NCI-H1105 (cell line): ENCODE data around the gene SEPTIN5.

Experiments used
- DNase-seq: peaks from one replicate; lab custom pipeline; 2025; lab: John Stamatoyannopoulos, UW

SEPTIN5 gene

GRCh38 chr22:19760951-19761724 is 46.8 kb downstream of the SEPTIN5 start:
- DNase-seq, result no peak

DNA sequence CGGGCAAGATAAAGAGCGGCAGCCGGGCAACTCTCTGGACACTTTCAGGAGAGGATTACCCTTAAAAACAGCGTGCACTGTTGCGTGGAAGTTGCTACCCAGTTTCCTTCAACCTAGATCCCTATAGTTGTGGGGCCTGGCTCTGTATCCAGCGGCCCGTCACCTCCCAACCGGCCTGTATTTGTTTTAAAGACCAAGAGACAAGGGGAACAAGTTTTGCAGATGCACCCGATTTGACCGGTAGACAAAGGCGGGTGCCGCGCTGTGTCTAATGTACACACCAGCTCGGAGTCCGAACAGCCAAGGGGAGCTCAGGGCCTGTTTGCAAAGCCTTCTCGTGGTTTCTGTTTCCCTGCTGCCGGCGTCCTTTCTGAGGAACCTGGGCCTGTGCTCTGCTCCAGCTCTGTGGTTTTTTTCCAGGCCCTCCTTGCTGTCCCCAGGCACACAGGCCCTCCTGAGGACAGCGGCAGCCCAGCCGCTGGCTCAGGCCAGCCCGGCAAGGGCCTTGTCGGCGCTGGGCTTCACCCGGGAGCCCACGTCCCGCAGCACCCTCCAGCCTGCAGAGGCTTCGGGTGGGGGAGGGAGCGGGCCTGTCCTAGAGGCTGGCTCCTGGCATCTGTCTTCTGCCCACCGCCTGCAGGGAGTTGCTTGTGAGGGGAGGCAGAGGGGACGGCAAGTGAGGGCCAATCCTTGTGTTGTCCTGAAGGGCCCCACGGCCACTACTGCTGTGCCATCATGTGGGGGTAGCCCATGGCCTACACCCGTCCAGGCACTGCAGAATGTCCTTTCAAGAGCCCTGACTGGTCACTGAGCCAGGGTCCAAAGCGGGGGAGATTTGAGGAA is 47.6 kb downstream of the SEPTIN5 start:
- DNase-seq, result no peak

DNA sequence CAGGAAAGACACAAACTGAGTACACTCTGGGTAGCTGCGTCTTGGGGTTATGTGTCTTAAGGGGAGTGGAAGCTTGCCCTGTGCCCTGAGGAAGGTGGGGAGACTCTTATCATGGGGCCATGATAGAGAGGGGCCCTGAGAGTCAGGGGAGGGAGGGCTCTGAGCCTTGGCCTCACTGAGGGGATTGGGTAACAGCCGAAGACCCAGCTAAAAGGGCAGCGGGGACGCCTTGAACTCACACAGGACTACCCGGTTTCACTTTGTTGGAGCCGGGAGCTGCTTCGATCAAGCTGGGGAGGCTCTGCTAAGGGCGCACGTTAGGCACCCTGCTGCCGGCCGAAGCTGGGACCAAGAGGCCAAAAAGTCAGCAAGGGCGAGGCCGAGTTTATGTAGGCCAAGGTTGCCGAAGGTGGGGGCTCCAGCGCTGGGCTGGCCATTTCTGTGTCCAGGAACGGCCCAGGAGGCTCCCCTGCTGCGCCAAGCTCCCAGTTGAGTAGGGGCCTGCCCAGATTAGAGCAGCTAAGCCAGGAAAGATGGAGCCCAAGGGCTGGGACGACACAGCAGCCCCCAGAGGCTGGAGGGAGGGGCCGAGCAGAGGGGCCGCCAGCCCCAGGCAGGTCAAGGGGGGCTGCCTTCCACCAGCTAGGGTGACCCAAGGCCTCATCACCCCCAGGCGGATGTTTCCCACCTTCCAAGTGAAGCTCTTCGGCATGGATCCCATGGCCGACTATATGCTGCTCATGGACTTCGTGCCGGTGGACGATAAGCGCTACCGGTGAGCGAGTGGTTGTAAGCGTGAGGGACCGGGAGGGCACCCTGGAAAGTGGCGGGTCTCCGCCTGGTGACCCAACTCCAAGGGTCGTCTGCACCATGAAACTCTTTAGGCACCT is 48.5 kb downstream of the SEPTIN5 start:
- DNase-seq, result no peak

DNA sequence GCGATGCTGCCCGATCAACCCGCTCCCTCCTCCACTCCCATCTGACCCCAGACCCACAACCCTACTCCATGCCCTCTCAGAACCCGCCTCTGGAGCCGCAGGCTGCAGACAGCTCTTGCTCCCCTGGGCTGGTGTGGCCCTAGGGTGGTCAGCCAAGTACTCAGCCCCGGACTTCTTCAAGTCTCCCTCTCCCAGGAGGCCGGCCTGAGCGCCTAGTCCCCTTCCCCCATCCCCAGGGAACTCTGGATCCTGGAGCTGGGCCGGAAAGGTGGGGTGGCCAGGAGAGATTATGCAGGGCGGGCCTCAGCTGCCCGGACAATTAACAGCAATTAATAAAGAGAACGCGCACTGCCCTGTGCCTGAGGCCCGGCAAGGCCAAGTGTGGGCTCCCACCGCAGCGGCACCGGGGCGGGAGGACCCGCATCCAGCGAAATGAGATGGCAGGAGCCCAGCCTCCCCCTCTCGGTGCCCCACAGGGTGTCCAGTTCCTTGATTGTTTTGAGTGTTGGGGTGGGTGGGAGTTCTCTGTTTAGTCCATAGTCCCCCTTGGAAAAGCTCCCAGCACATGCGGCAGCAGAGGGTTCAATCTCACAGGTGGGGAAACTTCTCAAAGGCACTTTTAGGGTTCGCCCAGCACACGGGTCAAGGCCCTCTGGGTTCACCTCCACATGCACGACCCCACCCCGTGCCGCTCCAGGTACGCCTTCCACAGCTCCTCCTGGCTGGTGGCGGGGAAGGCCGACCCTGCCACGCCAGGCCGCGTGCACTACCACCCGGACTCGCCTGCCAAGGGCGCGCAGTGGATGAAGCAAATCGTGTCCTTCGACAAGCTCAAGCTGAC is 49.4 kb downstream of the SEPTIN5 start:
- DNase-seq, result no peak

- DNase-seq, result no peak
Observed at GRCh38 chr22:19764299-19764593, 49.9 kb downstream of the SEPTIN5 start.

GRCh38 chr22:19764636-19765476 is 50.6 kb downstream of the SEPTIN5 start:
- no peak for DNase-seq

- no peak for DNase-seq
Observed at GRCh38 chr22:19765477-19766239, 51.4 kb downstream of the SEPTIN5 start.

GRCh38 chr22:19766240-19766510 is 51.9 kb downstream of the SEPTIN5 start:
- no peak for DNase-seq

GRCh38 chr22:19766511-19767426 is 52.5 kb downstream of the SEPTIN5 start:
- no peak for DNase-seq

- no peak for DNase-seq
Observed at GRCh38 chr22:19767427-19768341, 53.4 kb downstream of the SEPTIN5 start.

DNA sequence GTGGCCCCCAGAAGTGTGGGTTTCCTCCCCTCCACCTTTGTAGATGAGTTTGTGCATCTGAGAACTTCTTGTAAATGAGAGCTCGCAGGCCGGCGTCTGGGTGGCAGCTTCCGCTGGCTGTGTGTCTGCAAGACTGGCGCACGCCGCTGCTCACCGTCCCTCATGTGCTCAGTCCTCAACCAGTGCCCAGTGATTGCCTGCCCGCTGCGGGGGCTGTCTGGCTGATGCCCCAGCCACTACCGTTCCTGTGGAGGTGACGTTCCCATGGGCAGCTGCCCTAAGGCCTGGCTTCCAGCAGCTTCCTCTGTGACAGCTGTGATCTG is 55.1 kb downstream of the SEPTIN5 start:
- DNase-seq, result no peak

GRCh38 chr22:19770349-19771220 is 56.3 kb downstream of the SEPTIN5 start:
- no peak for DNase-seq

- DNase-seq, result no peak
Observed at GRCh38 chr22:19772422-19772672, 58.0 kb downstream of the SEPTIN5 start.
